ENCODE measurements around the gene DOCK9.

DOCK9 gene

GRCh38 chr13:98996046-98996445 is 18.2 kb upstream of the DOCK9 start:
- Histone ChIP-seq H3K36me3 (ENCODE audit: insufficient read depth, low read length) (no peaks in the 10 kb centered on the region), H3K27me3 (ENCODE audit: insufficient read depth, low read length) (no peaks in the 10 kb centered on the region; the same call in 1 of the 2 replicates), H2AFZ (ENCODE audit: low read length) (no peak overlapping the region), H3F3A (ENCODE audit: insufficient read depth, low read length) (no peaks in the 10 kb centered on the region), H3K79me2 (ENCODE audit: insufficient read depth, low read length) (no peaks in the 10 kb centered on the region), H3K4me2 (ENCODE audit: low read length) (no peak overlapping the region), H3K27ac (ENCODE audit: low read depth, low read length, poor library complexity, severe bottlenecking) (no peak overlapping the region), H3K9ac (ENCODE audit: low read length) (no peak overlapping the region), H3K9me3 (ENCODE audit: low read length) (no peaks in the 10 kb centered on the region), H3K4me3 (ENCODE audit: low read depth, low read length, poor library complexity, severe bottlenecking) (no peak overlapping the region), H3K4me1 (ENCODE audit: insufficient read depth, low read length, severe bottlenecking) (no peaks in the 10 kb centered on the region), H3K9me2 (ENCODE audit: low read depth, low read length) (no peaks in the 10 kb centered on the region), H4K20me1 (ENCODE audit: insufficient read depth, low read length) (no peaks in the 10 kb centered on the region)
- no peak for TF ChIP-seq EZH2 (IDR thresholded peaks at IDR 0.05; ENCODE audit: borderline replicate concordance, low read length)
- no peak for TF ChIP-seq CTCF (IDR thresholded peaks at IDR 0.05; ENCODE audit: low read length)

- Histone ChIP-seq H3K4me1 (ENCODE audit: insufficient read depth, low read length, severe bottlenecking) (no peaks in the 10 kb centered on the region), H3K27me3 (ENCODE audit: insufficient read depth, low read length) (no peaks in the 10 kb centered on the region), H3K9me3 (ENCODE audit: low read length) (no peaks in the 10 kb centered on the region), H3K27ac (ENCODE audit: low read depth, low read length, poor library complexity, severe bottlenecking) (no peak overlapping the region), H3K4me3 (ENCODE audit: low read depth, low read length, poor library complexity, severe bottlenecking) (no peak overlapping the region), H3K9me2 (ENCODE audit: low read depth, low read length) (no peaks in the 10 kb centered on the region), H3K36me3 (ENCODE audit: insufficient read depth, low read length) (no peaks in the 10 kb centered on the region), H3K79me2 (ENCODE audit: insufficient read depth, low read length) (no peaks in the 10 kb centered on the region), H3K9ac (ENCODE audit: low read length) (no peak overlapping the region), H2AFZ (ENCODE audit: low read length) (no peak overlapping the region), H4K20me1 (ENCODE audit: insufficient read depth, low read length) (no peaks in the 10 kb centered on the region), H3K4me2 (ENCODE audit: low read length) (no peak overlapping the region), H3F3A (ENCODE audit: insufficient read depth, low read length) (no peaks in the 10 kb centered on the region)
- TF ChIP-seq CTCF (IDR thresholded peaks at IDR 0.05; ENCODE audit: low read length) = no peak
- TF ChIP-seq EZH2 (IDR thresholded peaks at IDR 0.05; ENCODE audit: borderline replicate concordance, low read length) = no peak
Measured at GRCh38 chr13:98994896-98995295, 17.0 kb upstream of the DOCK9 start.

GRCh38 chr13:98994080-98994479 is 16.2 kb upstream of the DOCK9 start:
- no peaks in the 10 kb centered on the region for H3K27me3 ChIP-seq (ENCODE audit: insufficient read depth, low read length)
- H2AFZ ChIP-seq (ENCODE audit: low read length) = no peak overlapping the region
- no peaks in the 10 kb centered on the region for H3K9me3 ChIP-seq (ENCODE audit: low read length)
- no peak overlapping the region for H3K4me2 ChIP-seq (ENCODE audit: low read length)
- no peak overlapping the region for H3K9ac ChIP-seq (ENCODE audit: low read length)
- H3K4me3 ChIP-seq (ENCODE audit: low read depth, low read length, poor library complexity, severe bottlenecking) = no peak overlapping the region
- no peaks in the 10 kb centered on the region for H3K36me3 ChIP-seq (ENCODE audit: insufficient read depth, low read length)
- H3K4me1 ChIP-seq (ENCODE audit: insufficient read depth, low read length, severe bottlenecking) = no peaks in the 10 kb centered on the region
- H3K27ac ChIP-seq (ENCODE audit: low read depth, low read length, poor library complexity, severe bottlenecking) = no peak overlapping the region
- no peak for TF ChIP-seq CTCF (IDR thresholded peaks at IDR 0.05; ENCODE audit: low read length)
- no peak for TF ChIP-seq EZH2 (IDR thresholded peaks at IDR 0.05; ENCODE audit: borderline replicate concordance, low read length)
- no peaks in the 10 kb centered on the region for H3F3A ChIP-seq (ENCODE audit: insufficient read depth, low read length)
- H3K9me2 ChIP-seq (ENCODE audit: low read depth, low read length) = no peaks in the 10 kb centered on the region
- H4K20me1 ChIP-seq (ENCODE audit: insufficient read depth, low read length) = no peaks in the 10 kb centered on the region
- H3K79me2 ChIP-seq (ENCODE audit: insufficient read depth, low read length) = no peaks in the 10 kb centered on the region
